HG02970 (cell line): ENCODE data around the gene FAM131C.
"Not testable (repeated sequence)": the region's sequence is repeated elsewhere in the genome, so short reads cannot be mapped to it uniquely, and the experiment has no call there.

Source experiments
- ATAC-seq: cut with Tn5 transposase; IDR thresholded peaks from one replicate; pipeline ENCODE4 v1.9.1; 2021; ENCODE audit warnings: mild to moderate bottlenecking, moderate library complexity, moderate number of reproducible peaks; ENCODE audit not compliant: unreplicated experiment, low FRiP score

FAM131C gene

DNA sequence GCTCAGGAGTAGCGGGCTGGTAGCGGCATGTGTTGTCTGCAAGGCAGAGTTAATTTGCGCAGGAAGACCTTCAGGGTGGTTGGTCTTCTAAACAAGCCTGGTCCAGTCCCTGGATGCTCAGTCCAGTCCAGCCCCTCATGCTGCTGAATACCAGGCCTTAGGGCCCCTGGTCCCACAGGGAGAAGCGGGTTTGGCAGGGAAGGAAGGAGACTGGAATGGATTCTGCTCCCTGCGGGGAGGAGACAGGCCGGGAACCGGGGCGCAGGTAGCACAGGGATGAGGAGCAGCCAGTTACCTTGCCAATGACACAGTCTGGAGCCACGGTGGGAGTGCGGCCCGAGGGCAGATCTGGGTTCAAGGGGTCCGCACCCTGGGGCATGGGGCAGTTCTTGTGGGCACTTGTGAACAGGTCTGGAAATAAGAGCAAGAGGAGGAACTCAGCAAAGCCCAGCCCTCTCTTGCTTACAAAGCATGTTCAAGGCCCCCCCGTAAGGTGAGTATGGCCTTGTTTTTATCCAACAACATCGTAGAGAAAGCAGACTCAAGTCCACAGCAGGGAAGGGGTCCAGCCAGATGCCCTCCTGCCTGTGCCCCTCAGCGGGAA is 10.1 kb downstream of the FAM131C start:
- no peak for ATAC-seq

DNA sequence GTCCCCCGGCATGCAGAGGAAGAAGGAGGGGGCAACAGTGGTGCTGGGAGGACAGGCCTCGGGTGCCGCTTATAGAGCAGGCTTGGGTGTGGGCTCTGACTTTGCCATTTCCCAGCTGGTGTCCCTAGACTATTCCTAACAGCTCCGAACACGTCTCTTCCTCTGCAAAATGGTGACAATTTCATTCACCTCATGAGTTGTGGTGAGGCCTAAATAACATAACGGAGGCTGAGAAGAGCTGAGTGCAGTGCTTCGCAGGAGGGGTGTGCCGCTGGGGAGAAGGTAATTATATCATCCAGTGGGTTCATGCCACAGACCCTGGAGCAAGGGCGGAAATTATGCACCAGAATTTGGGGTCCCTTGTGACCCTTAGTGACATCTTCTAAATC is 10.8 kb downstream of the FAM131C start:
- ATAC-seq, result not testable (repeated sequence)

DNA sequence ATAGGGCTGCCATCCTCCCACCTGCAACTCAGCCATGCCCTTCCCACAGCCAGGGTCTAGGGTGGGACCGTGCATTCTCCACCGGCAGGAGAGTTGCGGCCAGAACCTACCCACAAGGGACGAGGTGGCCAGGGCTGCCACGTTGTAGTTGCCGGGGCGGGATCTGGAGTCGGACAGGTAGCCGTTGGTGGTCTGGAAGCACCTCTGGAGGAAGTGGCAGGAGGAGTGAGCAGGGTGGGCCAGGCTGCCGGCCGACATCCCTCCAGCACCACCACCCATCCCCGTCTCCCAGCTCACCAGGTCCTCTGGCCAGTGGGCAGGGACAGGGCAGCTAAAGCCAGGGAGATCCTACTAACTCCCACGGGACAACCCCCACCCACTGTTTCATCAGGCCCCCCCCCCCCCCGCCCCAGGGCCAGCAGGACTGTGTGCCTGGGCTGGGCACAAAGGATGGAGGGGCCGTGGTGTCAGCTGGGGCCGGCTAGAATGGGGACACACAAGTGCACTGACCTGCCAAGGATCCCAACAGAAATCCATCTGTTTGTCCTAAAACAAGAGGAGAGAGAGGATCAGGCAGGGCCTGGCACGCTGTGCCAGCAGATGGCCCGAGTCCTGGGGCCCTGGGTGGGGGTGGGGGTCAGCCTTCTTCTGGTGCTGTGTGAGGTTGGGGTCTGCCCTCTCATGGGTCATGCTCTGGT is 11.3 kb downstream of the FAM131C start:
- not testable (repeated sequence) for ATAC-seq

- no peak for ATAC-seq
Observed at GRCh38 chr1:16061266-16061665, 12.2 kb downstream of the FAM131C start.

- ATAC-seq, result not testable (repeated sequence)
Observed at GRCh38 chr1:16058394-16059120, 14.9 kb downstream of the FAM131C start.

DNA sequence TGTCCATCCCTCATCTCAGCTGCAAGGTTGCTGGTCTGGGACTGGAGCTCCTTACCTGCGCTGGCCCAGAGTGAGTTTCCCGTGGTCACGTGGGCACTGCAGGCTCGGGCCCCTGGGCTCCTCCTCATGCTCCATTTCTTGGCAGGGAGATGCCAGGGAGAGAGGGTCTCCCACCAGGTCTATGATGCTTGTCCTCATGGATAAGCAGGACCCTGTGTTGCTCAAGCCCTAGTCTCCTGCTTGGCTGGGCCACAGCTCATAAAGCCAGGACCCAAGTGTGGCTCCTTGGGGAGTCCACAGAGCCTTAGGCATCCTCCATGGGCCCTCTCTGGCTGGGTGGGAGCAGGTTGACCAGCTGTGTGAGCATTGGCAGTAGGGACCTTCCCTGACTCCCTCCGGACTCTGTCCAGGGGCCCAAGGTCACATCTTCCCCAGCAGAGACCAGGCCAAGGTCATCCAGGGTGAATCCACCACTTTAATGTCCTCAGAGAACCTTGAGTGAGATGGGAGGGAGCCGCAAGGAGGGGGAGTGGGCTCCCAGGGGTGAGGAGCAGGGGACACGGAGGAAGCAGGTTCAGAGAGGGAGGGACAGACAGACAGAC is 16.0 kb downstream of the FAM131C start:
- ATAC-seq, result not testable (repeated sequence)

- not testable (repeated sequence) for ATAC-seq
Observed at GRCh38 chr1:16056521-16056912, 16.9 kb downstream of the FAM131C start.

GRCh38 chr1:16055613-16056520 is 17.6 kb downstream of the FAM131C start:
- peak; percentile 54 for ATAC-seq

GRCh38 chr1:16054598-16055540 is 18.6 kb downstream of the FAM131C start:
- ATAC-seq, result no peak

- no peak for ATAC-seq
Observed at GRCh38 chr1:16053781-16054502, 19.5 kb downstream of the FAM131C start.

GRCh38 chr1:16051949-16052348 is 21.5 kb downstream of the FAM131C start:
- not testable (repeated sequence) for ATAC-seq

- no peak for ATAC-seq
Observed at GRCh38 chr1:16051039-16051438, 22.4 kb downstream of the FAM131C start.

GRCh38 chr1:16050328-16050727 is 23.1 kb downstream of the FAM131C start:
- no peak for ATAC-seq

GRCh38 chr1:16048573-16049189 is 24.8 kb downstream of the FAM131C start:
- no peak for ATAC-seq

GRCh38 chr1:16047791-16048475 is 25.5 kb downstream of the FAM131C start:
- no peak for ATAC-seq

- no peak for ATAC-seq
Observed at GRCh38 chr1:16046842-16047241, 26.6 kb downstream of the FAM131C start.

- ATAC-seq, result no peak
Observed at GRCh38 chr1:16043950-16044349, 29.5 kb downstream of the FAM131C start.
